Measurements from ENCODE around the gene B4GALNT1. TPM values are rescaled to one million over a fixed set of nuclear protein-coding genes. Genes with fewer than 3 reads are reported as not detected.
"Not testable (repeated sequence)": the region's sequence is repeated elsewhere in the genome, so short reads cannot be mapped to it uniquely, and the experiment has no call there.

B4GALNT1 gene
- total RNA-seq, 2 experiments from 2014 or later, result 1.5 TPM

GRCh38 chr12:57619434-57620244, 13.4 kb downstream of the B4GALNT1 start:
- no peak overlapping the region for H3K4me3 Mint-ChIP-seq

GRCh38 chr12:57618966-57619433, 14.0 kb downstream of the B4GALNT1 start:
- H3K36me3 Mint-ChIP-seq, result no peaks in the 10 kb centered on the region
- H3K4me3 Mint-ChIP-seq, result no peak overlapping the region
- peaks cover 83% of the 10 kb centered on the region for H3K27me3 Mint-ChIP-seq
- no peaks in the 10 kb centered on the region for H3K9me3 Mint-ChIP-seq
- H3K4me1 Mint-ChIP-seq, result peaks cover 21% of the 10 kb centered on the region
- no peak for DNase-seq
- no peak overlapping the region for H3K27ac Mint-ChIP-seq

More at GRCh38 chr12:57619434-57620244, 13.4 kb downstream of the B4GALNT1 start:
- Mint-ChIP-seq H3K4me1 (peaks cover 17% of the 10 kb centered on the region), H3K36me3 (no peaks in the 10 kb centered on the region), H3K27me3 (peaks cover 85% of the 10 kb centered on the region), H3K27ac (no peak overlapping the region), H3K9me3 (no peaks in the 10 kb centered on the region)
- no peak for DNase-seq

GRCh38 chr12:57618431-57618830, 14.6 kb downstream of the B4GALNT1 start:
- Mint-ChIP-seq H3K27me3 (peaks cover 79% of the 10 kb centered on the region), H3K4me1 (peaks cover 21% of the 10 kb centered on the region)
- not testable (repeated sequence) for DNase-seq, H3K4me3 Mint-ChIP-seq, H3K27ac Mint-ChIP-seq, H3K36me3 Mint-ChIP-seq, H3K9me3 Mint-ChIP-seq

- H3K27ac Mint-ChIP-seq, result no peak overlapping the region
- peaks cover 21% of the 10 kb centered on the region for H3K4me1 Mint-ChIP-seq
- H3K9me3 Mint-ChIP-seq, result no peaks in the 10 kb centered on the region
- H3K4me3 Mint-ChIP-seq, result no peak overlapping the region
- no peaks in the 10 kb centered on the region for H3K36me3 Mint-ChIP-seq
- no peak for DNase-seq
- H3K27me3 Mint-ChIP-seq, result peaks cover 79% of the 10 kb centered on the region
Measured at GRCh38 chr12:57617942-57618341, 15.1 kb downstream of the B4GALNT1 start.

DNA sequence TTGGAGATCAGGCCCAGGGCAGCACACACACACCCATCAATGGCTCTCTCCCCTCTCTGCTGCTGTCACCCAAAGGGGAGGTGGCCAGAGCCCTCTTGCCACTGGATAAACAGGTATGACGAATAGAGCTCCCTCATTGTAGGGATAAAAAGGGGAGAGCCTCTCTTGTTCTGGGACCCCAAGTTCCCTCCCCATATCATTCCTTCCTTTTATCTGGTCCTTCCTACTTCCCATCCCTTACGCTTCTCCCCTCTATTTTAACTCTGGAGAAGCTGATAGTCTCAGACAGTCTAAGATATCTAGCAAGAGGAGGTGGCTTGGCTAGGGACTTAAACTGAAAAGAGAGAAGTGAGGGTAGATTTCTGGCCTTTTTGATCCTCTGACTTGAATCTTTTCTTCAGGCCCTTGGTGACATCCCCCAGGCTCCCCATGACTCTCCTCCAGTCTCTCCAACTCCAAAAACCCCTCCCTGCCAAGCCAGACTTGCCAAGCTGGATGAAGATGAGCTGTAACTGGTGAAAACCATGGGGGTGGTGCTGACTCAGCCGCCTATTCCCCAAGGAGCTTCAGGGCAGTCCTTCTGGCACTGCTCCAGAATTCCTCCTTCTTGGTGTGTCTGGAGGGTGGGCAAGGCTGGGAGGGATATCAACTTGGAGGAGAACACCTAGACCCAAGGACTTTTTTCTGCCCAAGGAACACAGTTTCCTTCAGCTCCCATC, 16.5 kb downstream of the B4GALNT1 start:
- H3K9me3 Mint-ChIP-seq, result no peaks in the 10 kb centered on the region
- no peaks in the 10 kb centered on the region for H3K36me3 Mint-ChIP-seq
- H3K4me1 Mint-ChIP-seq, result peaks cover 16% of the 10 kb centered on the region
- DNase-seq, result no peak
- H3K27me3 Mint-ChIP-seq, result peaks cover 75% of the 10 kb centered on the region
- H3K27ac Mint-ChIP-seq, result no peak overlapping the region
- no peak overlapping the region for H3K4me3 Mint-ChIP-seq

DNA sequence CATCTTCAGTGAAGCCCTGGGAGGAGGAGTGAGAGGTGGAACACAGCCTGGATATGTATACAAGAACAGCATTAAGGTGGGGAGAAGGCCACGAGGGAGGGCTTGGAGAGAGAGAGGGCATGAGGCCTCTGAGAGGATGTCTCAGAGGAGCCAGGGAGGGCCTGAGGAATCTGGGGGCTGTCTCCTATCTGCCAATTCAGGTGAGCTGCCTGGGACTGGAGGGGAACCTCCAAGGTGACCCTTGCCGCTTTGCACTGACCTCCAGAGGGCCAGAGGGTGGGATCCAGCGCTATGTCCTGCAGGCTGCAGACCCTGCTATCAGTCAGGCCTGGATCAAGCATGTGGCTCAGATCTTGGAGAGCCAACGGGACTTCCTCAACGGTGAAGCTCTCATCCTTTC, 17.4 kb downstream of the B4GALNT1 start:
- Mint-ChIP-seq H3K36me3 (no peaks in the 10 kb centered on the region), H3K4me1 (peaks cover 11% of the 10 kb centered on the region), H3K27me3 (peaks cover 70% of the 10 kb centered on the region), H3K27ac (no peak overlapping the region), H3K4me3 (no peak overlapping the region), H3K9me3 (no peaks in the 10 kb centered on the region)
- no peak for DNase-seq

GRCh38 chr12:57614948-57615500, 18.0 kb downstream of the B4GALNT1 start:
- no peak for DNase-seq
- peaks cover 69% of the 10 kb centered on the region for H3K27me3 Mint-ChIP-seq
- no peak overlapping the region for H3K27ac Mint-ChIP-seq

GRCh38 chr12:57614178-57614947, 18.6 kb downstream of the B4GALNT1 start:
- Mint-ChIP-seq H3K27ac (no peak overlapping the region), H3K4me3 (no peak overlapping the region), H3K4me1 (peaks cover 10% of the 10 kb centered on the region), H3K36me3 (no peaks in the 10 kb centered on the region), H3K9me3 (no peaks in the 10 kb centered on the region), H3K27me3 (peaks cover 65% of the 10 kb centered on the region)
- DNase-seq, result no peak

More at GRCh38 chr12:57614948-57615500, 18.0 kb downstream of the B4GALNT1 start:
- Mint-ChIP-seq H3K9me3 (no peaks in the 10 kb centered on the region), H3K4me1 (peaks cover 10% of the 10 kb centered on the region), H3K4me3 (no peak overlapping the region), H3K36me3 (no peaks in the 10 kb centered on the region)

DNA sequence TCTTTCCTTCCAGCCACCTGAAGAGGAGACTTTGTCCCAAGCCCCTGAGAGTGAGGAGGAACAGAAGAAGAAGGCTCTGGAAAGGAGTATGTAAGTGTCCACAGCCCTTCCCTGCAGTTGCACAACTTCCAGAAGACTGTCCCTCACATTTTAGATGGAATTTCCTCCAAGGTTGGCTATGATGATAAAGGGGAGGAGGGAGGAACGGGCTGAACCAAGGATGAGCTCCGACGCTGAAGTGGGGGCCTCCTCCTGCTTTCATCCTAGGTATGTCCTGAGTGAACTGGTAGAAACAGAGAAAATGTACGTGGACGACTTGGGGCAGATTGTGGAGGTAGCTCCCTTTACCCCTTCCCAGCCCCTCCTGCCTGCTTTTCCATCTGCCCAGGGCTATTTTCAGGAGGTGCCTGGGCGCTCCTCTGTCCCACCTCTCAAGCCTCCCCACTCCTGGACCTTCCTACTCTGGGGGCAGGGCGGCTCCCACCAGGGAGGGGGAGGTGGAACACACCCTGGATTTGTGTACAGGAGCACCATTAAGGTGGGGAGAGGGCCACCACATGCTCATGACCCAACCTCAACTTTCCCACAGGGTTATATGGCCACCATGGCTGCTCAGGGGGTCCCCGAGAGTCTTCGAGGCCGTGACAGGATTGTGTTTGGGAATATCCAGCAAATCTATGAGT, 19.4 kb downstream of the B4GALNT1 start:
- no peaks in the 10 kb centered on the region for H3K36me3 Mint-ChIP-seq
- H3K27ac Mint-ChIP-seq, result no peak overlapping the region
- H3K9me3 Mint-ChIP-seq, result no peaks in the 10 kb centered on the region
- peaks cover 57% of the 10 kb centered on the region for H3K27me3 Mint-ChIP-seq
- H3K4me3 Mint-ChIP-seq, result no peak overlapping the region
- no peak for DNase-seq
- H3K4me1 Mint-ChIP-seq, result peaks cover 9% of the 10 kb centered on the region

DNA sequence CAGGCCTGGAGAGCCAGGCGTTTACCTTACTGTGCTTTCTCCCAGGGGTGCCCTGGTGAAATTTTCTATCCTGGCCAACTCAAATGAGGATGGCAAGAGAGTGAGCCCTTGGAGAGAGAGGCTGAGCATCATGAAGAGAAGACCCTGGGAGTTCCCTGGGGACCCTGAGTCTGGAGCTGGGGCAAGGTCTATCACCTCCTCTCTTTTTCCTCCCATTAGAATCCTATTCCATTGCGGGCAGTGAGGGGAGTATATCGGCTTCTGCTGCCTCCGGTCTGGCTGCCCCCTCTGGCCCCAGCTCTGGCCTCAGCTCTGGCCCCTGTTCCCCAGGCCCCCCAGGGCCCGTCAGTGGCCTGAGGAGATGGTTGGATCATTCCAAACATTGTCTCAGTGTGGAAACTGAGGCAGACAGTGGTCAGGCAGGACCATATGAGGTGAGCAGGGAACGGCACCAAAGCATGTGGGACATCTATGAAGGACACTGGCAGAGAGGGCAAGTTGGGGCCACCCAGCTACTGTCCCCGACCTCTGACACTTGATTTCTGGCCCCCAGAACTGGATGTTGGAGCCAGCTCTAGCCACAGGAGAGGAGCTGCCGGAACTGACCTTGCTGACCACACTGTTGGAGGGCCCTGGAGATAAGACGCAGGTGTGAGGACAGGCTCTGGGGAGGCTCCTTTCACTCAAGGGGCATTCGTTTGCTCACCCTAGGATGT, 20.1 kb downstream of the B4GALNT1 start:
- Mint-ChIP-seq H3K36me3 (no peaks in the 10 kb centered on the region), H3K9me3 (no peaks in the 10 kb centered on the region)

DNA sequence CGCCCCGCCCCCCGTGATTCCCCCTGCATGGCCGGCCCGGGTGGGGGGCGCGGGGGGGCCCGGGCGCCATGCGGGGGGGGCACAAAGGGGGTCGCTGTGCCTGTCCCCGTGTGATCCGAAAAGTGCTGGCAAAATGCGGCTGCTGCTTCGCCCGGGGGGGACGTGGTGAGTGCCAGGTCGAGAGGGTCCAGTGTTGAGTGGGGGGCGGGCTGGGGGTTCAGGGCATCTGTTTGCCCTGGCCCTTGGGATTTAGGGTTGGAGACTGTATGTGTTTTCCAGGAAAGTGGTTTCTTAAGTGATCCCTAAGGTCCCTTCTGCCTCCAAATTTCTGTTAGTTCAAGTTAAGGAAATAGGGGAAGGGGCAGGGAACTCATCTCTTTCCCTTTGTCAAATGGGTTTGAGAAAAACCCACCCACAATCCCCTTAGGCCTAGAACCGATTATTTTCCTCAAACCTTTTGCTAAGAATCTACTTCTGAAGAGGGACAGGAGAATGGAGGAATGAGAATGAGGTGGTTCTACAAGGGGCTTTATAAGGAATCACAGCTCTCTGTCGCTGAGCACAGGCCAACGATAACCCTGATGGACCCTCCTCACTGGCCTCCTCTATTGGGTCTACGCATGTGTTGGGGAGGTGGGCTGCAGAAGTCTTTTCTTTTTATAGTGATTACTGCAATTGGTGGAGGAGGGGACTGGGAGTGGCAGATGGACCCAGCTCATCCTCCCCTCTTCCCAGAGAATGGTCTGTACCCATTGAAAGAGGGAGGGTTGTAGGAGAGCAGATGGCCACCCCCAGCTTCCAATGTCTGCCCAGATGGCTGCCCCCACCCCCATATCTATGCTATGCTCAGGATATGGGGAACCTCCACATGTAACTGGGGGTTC, 20.9 kb downstream of the B4GALNT1 start:
- no peaks in the 10 kb centered on the region for H3K36me3 Mint-ChIP-seq
- H3K27me3 Mint-ChIP-seq, result peaks cover 42% of the 10 kb centered on the region
- H3K9me3 Mint-ChIP-seq, result no peaks in the 10 kb centered on the region
- DNase-seq, result no peak
- peaks cover 9% of the 10 kb centered on the region for H3K4me1 Mint-ChIP-seq
- H3K4me3 Mint-ChIP-seq, result peak overlapping the region; percentile 57
- H3K27ac Mint-ChIP-seq, result no peak overlapping the region

More for the DNA sequence above, 20.1 kb downstream of the B4GALNT1 start:
- H3K27me3 Mint-ChIP-seq, result peaks cover 50% of the 10 kb centered on the region
- H3K4me1 Mint-ChIP-seq, result peaks cover 9% of the 10 kb centered on the region
- DNase-seq, result no peak
- H3K27ac Mint-ChIP-seq, result no peak overlapping the region
- H3K4me3 Mint-ChIP-seq, result no peak overlapping the region

GRCh38 chr12:57611108-57611826, 21.7 kb downstream of the B4GALNT1 start, which contains the start of gene ARHGEF25:
Gene ARHGEF25, plus strand, starts transcription at chr12:57611435. Its CDS starts 460 bp downstream, at chr12:57611895.
- Mint-ChIP-seq H3K4me1 (peaks cover 9% of the 10 kb centered on the region), H3K27me3 (peaks cover 36% of the 10 kb centered on the region), H3K36me3 (no peaks in the 10 kb centered on the region), H3K27ac (no peak within 1 kb of the TSS), H3K4me3 (peak within 1 kb of the TSS; percentile 61), H3K9me3 (no peaks in the 10 kb centered on the region)
- peak; percentile 52 for DNase-seq

Measured in activated naive CD8-positive, alpha-beta T cell treated with anti-CD3 and anti-CD28 coated beads for 36 hours (primary cell).